Peyer's patch (tissue), 4 donors: ENCODE results near the gene USP22. TPM values are rescaled to one million over a fixed set of nuclear protein-coding genes. Genes with fewer than 3 reads are reported as not detected.
A peak's percentile ranks its signal among the peaks of the same experiment; 100 is the strongest.

Experiments used
- DNase-seq, 3 donors: peaks; one replicate each; pipeline ENCODE4 v3.0.0-alpha.2; 2017 to 2019
- H3K27ac ChIP-seq, 4 donors: fragments of 200-600 bp; sonication (generic); one replicate each; pipeline ENCODE4 v1.5.1; 2016 to 2019
- H3K27me3 ChIP-seq, 2 donors: fragments of 200-600 bp; sonication (generic); one replicate each; pipeline ENCODE4 v1.5.1; 2019
- H3K36me3 ChIP-seq, 3 donors: fragments of 200-600 bp; sonication (generic); one replicate each; pipeline ENCODE4 v1.5.1; 2016 to 2019
- H3K4me1 ChIP-seq, 4 donors: fragments of 200-600 bp; sonication (generic); one replicate each; pipeline ENCODE4 v1.5.1; 2016 to 2019
- H3K4me3 ChIP-seq, 4 donors: fragments of 200-600 bp; sonication (generic); 1 replicate in 3 of 4; 2 replicates in 1 of 4; pipeline ENCODE4 v1.5.1; 2016 to 2019; ENCODE audit warnings: mild to moderate bottlenecking in 1 of 4
- H3K9me3 ChIP-seq, 4 donors: fragments of 200-600 bp; sonication (generic); one replicate each; pipeline ENCODE4 v1.5.1; 2016 to 2019; ENCODE audit warnings: mild to moderate bottlenecking in 1 of 4
- CTCF ChIP-seq, 6 experiments: fragments of 450-650 bp in 4 of 6; fragments of 200-600 bp in 2 of 6; sonication (generic) in 1 of 6; IDR thresholded peaks; one replicate each; pipeline ENCODE4 v1.5.1; 2017 to 2019; ENCODE audit warnings: antibody characterized with exemption in 6 of 6, mild to moderate bottlenecking in 3 of 6, moderate library complexity in 1 of 6
- POLR2A ChIP-seq, 2 donors: fragments of 450-650 bp; IDR thresholded peaks; one replicate each; pipeline ENCODE4 v1.5.1; 2017; ENCODE audit warnings: antibody characterized with exemption in 2 of 2, mild to moderate bottlenecking in 2 of 2, moderate library complexity in 2 of 2
- total RNA-seq, 4 donors: library from RNA; depleted of rRNA; stranded (reverse); fragments of >200 nt; gene quantifications; one replicate each; pipeline ENCODE4 v1.1.0, GENCODE V29; 2016

USP22 gene
- total RNA-seq, 4 donors from 2014 or later, result 125 to 229 (median 146) TPM

- no peak overlapping the region for H3K4me3 ChIP-seq
- H3K4me1 ChIP-seq, result peaks cover 0 to 69% (median 18%) of the 10 kb centered on the region in 4 donors
- H3K27ac ChIP-seq, result peak overlapping the region in 1 of 4 donors; percentile 6
- H3K9me3 ChIP-seq, result no peaks in the 10 kb centered on the region
- no peaks in the 10 kb centered on the region for H3K36me3 ChIP-seq
- TF ChIP-seq POLR2A (IDR thresholded peaks at IDR 0.05), result no peak
- no peak for TF ChIP-seq CTCF (IDR thresholded peaks at IDR 0.05)
- H3K27me3 ChIP-seq, result no peaks in the 10 kb centered on the region
- peak in 1 of 3 donors; percentile 14 for DNase-seq
Observed at GRCh38 chr17:21036361-21036881, 6.4 kb downstream of the USP22 start.

DNA sequence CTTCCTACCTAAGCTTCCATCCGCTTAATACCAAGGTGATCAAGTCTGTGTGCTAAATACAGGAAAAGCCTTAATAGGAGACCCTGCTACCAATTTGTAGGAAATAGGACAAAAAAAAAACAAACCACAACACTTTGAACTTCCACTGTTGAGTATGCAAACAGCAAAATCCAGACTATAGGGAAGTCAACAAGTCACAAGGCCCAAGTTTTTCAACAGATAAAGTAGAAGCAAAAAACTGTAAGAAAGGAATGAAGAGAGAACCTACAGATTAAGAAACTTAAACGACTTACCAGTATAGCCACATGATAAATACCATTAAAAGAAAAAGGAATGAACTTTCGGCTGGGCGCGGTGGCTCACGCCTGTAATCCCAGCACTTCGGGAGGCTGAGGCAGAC lies 7.4 kb downstream of the USP22 start:
- no peak overlapping the region for H3K4me3 ChIP-seq
- peak in 1 of 3 donors; percentile 21 for DNase-seq
- H3K4me1 ChIP-seq, result peaks cover 0 to 69% (median 18%) of the 10 kb centered on the region in 4 donors
- no peaks in the 10 kb centered on the region for H3K27me3 ChIP-seq
- TF ChIP-seq POLR2A (IDR thresholded peaks at IDR 0.05) (no peak), CTCF (IDR thresholded peaks at IDR 0.05) (no peak)
- H3K9me3 ChIP-seq, result no peaks in the 10 kb centered on the region
- H3K36me3 ChIP-seq, result no peaks in the 10 kb centered on the region
- peak overlapping the region in 1 of 4 donors; percentile 47 for H3K27ac ChIP-seq

- Histone ChIP-seq H3K36me3 (no peaks in the 10 kb centered on the region), H3K27me3 (no peaks in the 10 kb centered on the region), H3K4me3 (peak overlapping the region in 2 of 4 donors; percentile 11 to 20), H3K9me3 (no peaks in the 10 kb centered on the region), H3K4me1 (peaks cover 0 to 61% (median 15%) of the 10 kb centered on the region in 4 donors), H3K27ac (peak overlapping the region; percentile 2 to 67 (median 42))
- no peak for TF ChIP-seq CTCF (IDR thresholded peaks at IDR 0.05)
- no peak for TF ChIP-seq POLR2A (IDR thresholded peaks at IDR 0.05)
- peak in 2 of 3 donors; percentile 49 to 53 for DNase-seq
Observed at GRCh38 chr17:21034340-21035235, 8.2 kb downstream of the USP22 start.

- no peak for DNase-seq
- Histone ChIP-seq H3K9me3 (no peaks in the 10 kb centered on the region), H3K4me3 (no peak overlapping the region), H3K4me1 (peaks cover 0 to 59% (median 11%) of the 10 kb centered on the region in 4 donors), H3K36me3 (peaks cover 0 to 2% (median 0%) of the 10 kb centered on the region in 3 donors), H3K27me3 (no peaks in the 10 kb centered on the region), H3K27ac (no peak overlapping the region)
- TF ChIP-seq CTCF (IDR thresholded peaks at IDR 0.05) (no peak), POLR2A (IDR thresholded peaks at IDR 0.05) (no peak)
Observed at GRCh38 chr17:21033350-21033749, 9.5 kb downstream of the USP22 start.

- H3K4me3 ChIP-seq, result no peak overlapping the region
- H3K27ac ChIP-seq, result no peak overlapping the region
- TF ChIP-seq CTCF (IDR thresholded peaks at IDR 0.05) (no peak), POLR2A (IDR thresholded peaks at IDR 0.05) (no peak)
Observed at GRCh38 chr17:21031756-21032396, 10.9 kb downstream of the USP22 start.

More at GRCh38 chr17:21031756-21032396, 10.9 kb downstream of the USP22 start:
- DNase-seq, result no peak
- H3K36me3 ChIP-seq, result peaks cover 0 to 15% (median 0%) of the 10 kb centered on the region in 3 donors
- no peaks in the 10 kb centered on the region for H3K27me3 ChIP-seq
- no peaks in the 10 kb centered on the region for H3K9me3 ChIP-seq
- H3K4me1 ChIP-seq, result peaks cover 0 to 48% (median 11%) of the 10 kb centered on the region in 4 donors
